ENCODE data around the gene NIT2. TPM values are rescaled to one million over a fixed set of nuclear protein-coding genes. Genes with fewer than 3 reads are reported as not detected.

Gene NIT2
- total and polyA plus RNA-seq, 9 of the 15 experiments (the other 6 are each of a cell fraction or from before 2014, with no cell fraction given) = 11.4 to 62.2 (median 22.1) TPM

- peak; percentile 74 for TF ChIP-seq VEZF1 (CRISPR knock-in tag; IDR thresholded peaks at IDR 0.05)
- TF ChIP-seq, protein P1, sequence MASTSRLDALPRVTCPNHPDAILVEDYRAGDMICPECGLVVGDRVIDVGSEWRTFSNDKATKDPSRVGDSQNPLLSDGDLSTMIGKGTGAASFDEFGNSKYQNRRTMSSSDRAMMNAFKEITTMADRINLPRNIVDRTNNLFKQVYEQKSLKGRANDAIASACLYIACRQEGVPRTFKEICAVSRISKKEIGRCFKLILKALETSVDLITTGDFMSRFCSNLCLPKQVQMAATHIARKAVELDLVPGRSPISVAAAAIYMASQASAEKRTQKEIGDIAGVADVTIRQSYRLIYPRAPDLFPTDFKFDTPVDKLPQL (IDR thresholded peaks at IDR 0.05; ENCODE audit: extremely low read depth, insufficient read length) = peak; percentile 74
- peak in 1 of 2 experiments; percentile 21; a peak in 1 of 4 replicates for TF ChIP-seq TRIM24 (IDR thresholded peaks at IDR 0.05)
- TF ChIP-seq ZNF277 (CRISPR knock-in tag; IDR thresholded peaks at IDR 0.05; ENCODE audit: borderline replicate concordance) = no peak
- TF ChIP-seq ZSCAN29 (IDR thresholded peaks at IDR 0.05) = no peak
- TF ChIP-seq, protein P2, sequence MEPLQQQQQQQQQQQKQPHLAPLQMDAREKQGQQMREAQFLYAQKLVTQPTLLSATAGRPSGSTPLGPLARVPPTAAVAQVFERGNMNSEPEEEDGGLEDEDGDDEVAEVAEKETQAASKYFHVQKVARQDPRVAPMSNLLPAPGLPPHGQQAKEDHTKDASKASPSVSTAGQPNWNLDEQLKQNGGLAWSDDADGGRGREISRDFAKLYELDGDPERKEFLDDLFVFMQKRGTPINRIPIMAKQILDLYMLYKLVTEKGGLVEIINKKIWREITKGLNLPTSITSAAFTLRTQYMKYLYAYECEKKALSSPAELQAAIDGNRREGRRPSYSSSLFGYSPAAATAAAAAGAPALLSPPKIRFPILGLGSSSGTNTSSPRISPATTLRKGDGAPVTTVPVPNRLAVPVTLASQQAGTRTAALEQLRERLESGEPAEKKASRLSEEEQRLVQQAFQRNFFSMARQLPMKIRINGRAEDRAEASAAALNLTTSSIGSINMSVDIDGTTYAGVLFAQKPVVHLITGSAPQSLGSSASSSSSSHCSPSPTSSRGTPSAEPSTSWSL (CRISPR knock-in tag; IDR thresholded peaks at IDR 0.05; ENCODE audit: borderline replicate concordance) = no peak
- no peak for TF ChIP-seq ZKSCAN1 (IDR thresholded peaks at IDR 0.05; ENCODE audit: low read depth, low read length)
- no peak for TF ChIP-seq BRF1 (IDR thresholded peaks at IDR 0.05; ENCODE audit: borderline replicate concordance, extremely low read depth, insufficient read length)
- no peak for TF ChIP-seq RBM22 (IDR thresholded peaks at IDR 0.05; ENCODE audit: low read depth, low read length, poor library complexity, severe bottlenecking)
- TF ChIP-seq PURB (CRISPR knock-in tag; IDR thresholded peaks at IDR 0.05; ENCODE audit: low read depth) = no peak
- TF ChIP-seq ATF1 (CRISPR knock-in tag; IDR thresholded peaks at IDR 0.05) = no peak
- TF ChIP-seq ATF1 (tag; IDR thresholded peaks at IDR 0.05) = peak; percentile 64
- TF ChIP-seq XRCC4 (IDR thresholded peaks at IDR 0.05; ENCODE audit: extremely low read depth, insufficient read depth, insufficient read length) = no peak
- no peak for TF ChIP-seq ILK (tag; IDR thresholded peaks at IDR 0.05; ENCODE audit: borderline replicate concordance, low read depth)
- no peak for TF ChIP-seq ZBED1 (IDR thresholded peaks at IDR 0.05)
- no peak for TF ChIP-seq NR4A1 (CRISPR knock-in tag; IDR thresholded peaks at IDR 0.05)
- TF ChIP-seq NR4A1 (tag; IDR thresholded peaks at IDR 0.05) = no peak
- TF ChIP-seq TCF7 (IDR thresholded peaks at IDR 0.05; ENCODE audit: borderline replicate concordance) = no peak
- TF ChIP-seq BMI1 (IDR thresholded peaks at IDR 0.05; ENCODE audit: low read length) = no peak
- TF ChIP-seq SNRNP70 (optimal IDR thresholded peaks at IDR 0.05; ENCODE audit: low read depth, low read length) = no peak
- no peak for TF ChIP-seq SMARCB1 (IDR thresholded peaks at IDR 0.05; ENCODE audit: insufficient read length, low read depth)
- TF ChIP-seq XRCC5 (IDR thresholded peaks at IDR 0.05; ENCODE audit: low read depth, low read length) = no peak
- TF ChIP-seq, protein P3, sequence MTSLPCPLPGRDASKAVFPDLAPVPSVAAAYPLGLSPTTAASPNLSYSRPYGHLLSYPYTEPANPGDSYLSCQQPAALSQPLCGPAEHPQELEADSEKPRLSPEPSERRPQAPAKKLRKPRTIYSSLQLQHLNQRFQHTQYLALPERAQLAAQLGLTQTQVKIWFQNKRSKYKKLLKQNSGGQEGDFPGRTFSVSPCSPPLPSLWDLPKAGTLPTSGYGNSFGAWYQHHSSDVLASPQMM (CRISPR knock-in tag; IDR thresholded peaks at IDR 0.05) = no peak
Measured at GRCh38 chr3:100400780-100401673, 66.5 kb downstream of the NIT2 start, which contains the start of the genes LNP1 and TOMM70 (continued).
